ENCODE data around the gene NUAK2.

The NUAK2 gene

GRCh38 chr1:205324781-205325180, 3.2 kb upstream of the NUAK2 start:
- in situ Hi-C loops (cut with HindIII; ENCODE audit: low pct_unique_long_range_greater_than_20kb, low sequenced_read_pairs) = no loop called here
- no peak for TF ChIP-seq JUND (IDR thresholded peaks at IDR 0.05; ENCODE audit: low read depth)
- DNase-seq (ENCODE audit: low read depth in 1 of 2, low spot score in 1 of 2) = no peak

GRCh38 chr1:205323794-205324193, 2.2 kb upstream of the NUAK2 start:
- no peak for TF ChIP-seq JUND (IDR thresholded peaks at IDR 0.05; ENCODE audit: low read depth)
- in situ Hi-C loops (cut with HindIII; ENCODE audit: low pct_unique_long_range_greater_than_20kb, low sequenced_read_pairs) = no loop called here
- DNase-seq (ENCODE audit: low read depth in 1 of 2, low spot score in 1 of 2) = no peak

- TF ChIP-seq JUND (IDR thresholded peaks at IDR 0.05; ENCODE audit: low read depth) = no peak
- in situ Hi-C loops (cut with HindIII; ENCODE audit: low pct_unique_long_range_greater_than_20kb, low sequenced_read_pairs) = no loop called here
- no peak for DNase-seq (ENCODE audit: low read depth in 1 of 2, low spot score in 1 of 2)
Observed at GRCh38 chr1:205321959-205322283, 376 bp upstream of the NUAK2 start.

- in situ Hi-C loops (cut with HindIII; ENCODE audit: low pct_unique_long_range_greater_than_20kb, low sequenced_read_pairs) = no loop called here
- peak in 1 of 2 experiments; percentile 82 for DNase-seq (ENCODE audit: low read depth in 1 of 2, low spot score in 1 of 2)
- no peak for TF ChIP-seq JUND (IDR thresholded peaks at IDR 0.05; ENCODE audit: low read depth)
Observed at GRCh38 chr1:205319081-205320018, 2.2 kb downstream of the NUAK2 start.

- in situ Hi-C loops (cut with HindIII; ENCODE audit: low pct_unique_long_range_greater_than_20kb, low sequenced_read_pairs) = no loop called here
- TF ChIP-seq JUND (IDR thresholded peaks at IDR 0.05; ENCODE audit: low read depth) = no peak
- DNase-seq (ENCODE audit: low read depth in 1 of 2, low spot score in 1 of 2) = peak; percentile 51 to 83
Observed at GRCh38 chr1:205318231-205318991, 3.1 kb downstream of the NUAK2 start.

- in situ Hi-C loops (cut with HindIII; ENCODE audit: low pct_unique_long_range_greater_than_20kb, low sequenced_read_pairs) = no loop called here
- TF ChIP-seq JUND (IDR thresholded peaks at IDR 0.05; ENCODE audit: low read depth) = no peak
- DNase-seq (ENCODE audit: low read depth in 1 of 2, low spot score in 1 of 2) = peak; percentile 75 to 95
Observed at GRCh38 chr1:205317311-205317917, 4.1 kb downstream of the NUAK2 start.

GRCh38 chr1:205316161-205316566, 5.4 kb downstream of the NUAK2 start:
- DNase-seq (ENCODE audit: low read depth in 1 of 2, low spot score in 1 of 2) = no peak
- in situ Hi-C loops (cut with HindIII; ENCODE audit: low pct_unique_long_range_greater_than_20kb, low sequenced_read_pairs) = no loop called here
- TF ChIP-seq JUND (IDR thresholded peaks at IDR 0.05; ENCODE audit: low read depth) = no peak

GRCh38 chr1:205315008-205315618, 6.4 kb downstream of the NUAK2 start:
- TF ChIP-seq JUND (IDR thresholded peaks at IDR 0.05; ENCODE audit: low read depth) = no peak
- in situ Hi-C loops (cut with HindIII; ENCODE audit: low pct_unique_long_range_greater_than_20kb, low sequenced_read_pairs) = no loop called here
- no peak for DNase-seq (ENCODE audit: low read depth in 1 of 2, low spot score in 1 of 2)

GRCh38 chr1:205313563-205314308, 7.8 kb downstream of the NUAK2 start:
- peak in 1 of 2 experiments; percentile 47 for DNase-seq (ENCODE audit: low read depth in 1 of 2, low spot score in 1 of 2)
- in situ Hi-C loops (cut with HindIII; ENCODE audit: low pct_unique_long_range_greater_than_20kb, low sequenced_read_pairs) = no loop called here

GRCh38 chr1:205312866-205313562, 8.5 kb downstream of the NUAK2 start:
- in situ Hi-C loops (cut with HindIII; ENCODE audit: low pct_unique_long_range_greater_than_20kb, low sequenced_read_pairs) = no loop called here
- DNase-seq (ENCODE audit: low read depth in 1 of 2, low spot score in 1 of 2) = no peak
- no peak for TF ChIP-seq JUND (IDR thresholded peaks at IDR 0.05; ENCODE audit: low read depth)

More at GRCh38 chr1:205313563-205314308, 7.8 kb downstream of the NUAK2 start:
- TF ChIP-seq JUND (IDR thresholded peaks at IDR 0.05; ENCODE audit: low read depth) = no peak

- no peak for DNase-seq (ENCODE audit: low read depth in 1 of 2, low spot score in 1 of 2)
- in situ Hi-C loops (cut with HindIII; ENCODE audit: low pct_unique_long_range_greater_than_20kb, low sequenced_read_pairs) = no loop called here
- TF ChIP-seq JUND (IDR thresholded peaks at IDR 0.05; ENCODE audit: low read depth) = no peak
Observed at GRCh38 chr1:205310976-205311704, 10.4 kb downstream of the NUAK2 start.

Measured in T47D (cell line).